Measurements from ENCODE around the gene SIRPB2. TPM values are rescaled to one million over a fixed set of nuclear protein-coding genes. Genes with fewer than 3 reads are reported as not detected.

SIRPB2 gene
- total and polyA plus RNA-seq, 10 of the 15 experiments (the other 5 are each of a cell fraction or from before 2014, with no cell fraction given), result not detected

DNA sequence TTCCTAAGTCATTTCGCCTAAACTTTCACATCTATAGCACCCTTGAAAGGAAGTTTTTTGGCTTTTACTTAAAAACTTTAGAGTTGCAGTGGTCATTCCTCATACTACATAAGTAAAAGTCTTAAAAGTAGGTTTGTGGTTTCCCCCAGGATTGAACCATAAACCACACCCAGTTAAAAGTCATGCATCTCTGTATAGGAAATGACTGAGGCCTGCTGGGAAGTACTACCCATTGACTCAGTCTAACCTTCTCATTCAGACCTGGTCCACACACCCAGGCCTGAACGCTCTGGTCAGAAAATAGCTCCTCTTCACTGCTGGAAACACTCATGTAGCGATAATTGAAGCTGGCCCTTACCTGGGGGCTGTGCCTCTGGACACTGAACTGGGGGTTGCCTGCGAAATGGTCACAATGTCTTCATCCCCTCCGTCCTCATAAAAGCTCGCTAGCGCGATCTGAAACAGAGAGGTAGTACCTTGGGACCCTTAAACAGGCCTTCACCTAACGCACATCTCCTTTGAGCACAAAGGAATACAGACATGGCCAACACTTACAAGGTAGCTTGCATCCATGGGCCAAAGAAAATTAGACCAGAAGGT, 27.1 kb downstream of the SIRPB2 start (continued):
- TF ChIP-seq ZBTB40 (IDR thresholded peaks at IDR 0.05; ENCODE audit: borderline replicate concordance) (no peak), MEF2B (IDR thresholded peaks at IDR 0.05; ENCODE audit: partially characterized antibody, poor library complexity, severe bottlenecking) (no peak), FOXM1 (IDR thresholded peaks at IDR 0.05; ENCODE audit: low read depth, low read length) (no peak), BHLHE40 (IDR thresholded peaks at IDR 0.05; ENCODE audit: borderline replicate concordance in 1 of 2, low read depth in 2 of 2, low read length in 1 of 2) (no peak), RELA (IDR thresholded peaks at IDR 0.05; ENCODE audit: borderline replicate concordance, partially characterized antibody) (no peak), DPF2 (IDR thresholded peaks at IDR 0.05) (no peak), STAT1 (conservative IDR thresholded peaks at IDR 0.05) (no peak), CREB1 (IDR thresholded peaks at IDR 0.05; ENCODE audit: low read depth) (no peak), TAF1 (IDR thresholded peaks at IDR 0.05; ENCODE audit: borderline replicate concordance, low read depth, low read length) (no peak)

All from GM12878 (cell line).